GM23248 (cell line): ENCODE results near the gene MTG2.

Experiments
- EZH2 ChIP-seq: fragments of 200-600 bp; sonication (generic); IDR thresholded peaks from 2 replicates; pipeline ENCODE4 v1.6.1; 2018; ENCODE audit warnings: antibody characterized with exemption, mild to moderate bottlenecking; ENCODE audit not compliant: insufficient read depth, poor library complexity, severe bottlenecking
- EZH2phosphoT487 ChIP-seq: fragments of 200-600 bp; sonication (generic); IDR thresholded peaks from 2 replicates; pipeline ENCODE4 v1.6.1; 2018; ENCODE audit warnings: antibody characterized with exemption, moderate library complexity, mild to moderate bottlenecking, low read depth; ENCODE audit not compliant: insufficient read depth

DNA sequence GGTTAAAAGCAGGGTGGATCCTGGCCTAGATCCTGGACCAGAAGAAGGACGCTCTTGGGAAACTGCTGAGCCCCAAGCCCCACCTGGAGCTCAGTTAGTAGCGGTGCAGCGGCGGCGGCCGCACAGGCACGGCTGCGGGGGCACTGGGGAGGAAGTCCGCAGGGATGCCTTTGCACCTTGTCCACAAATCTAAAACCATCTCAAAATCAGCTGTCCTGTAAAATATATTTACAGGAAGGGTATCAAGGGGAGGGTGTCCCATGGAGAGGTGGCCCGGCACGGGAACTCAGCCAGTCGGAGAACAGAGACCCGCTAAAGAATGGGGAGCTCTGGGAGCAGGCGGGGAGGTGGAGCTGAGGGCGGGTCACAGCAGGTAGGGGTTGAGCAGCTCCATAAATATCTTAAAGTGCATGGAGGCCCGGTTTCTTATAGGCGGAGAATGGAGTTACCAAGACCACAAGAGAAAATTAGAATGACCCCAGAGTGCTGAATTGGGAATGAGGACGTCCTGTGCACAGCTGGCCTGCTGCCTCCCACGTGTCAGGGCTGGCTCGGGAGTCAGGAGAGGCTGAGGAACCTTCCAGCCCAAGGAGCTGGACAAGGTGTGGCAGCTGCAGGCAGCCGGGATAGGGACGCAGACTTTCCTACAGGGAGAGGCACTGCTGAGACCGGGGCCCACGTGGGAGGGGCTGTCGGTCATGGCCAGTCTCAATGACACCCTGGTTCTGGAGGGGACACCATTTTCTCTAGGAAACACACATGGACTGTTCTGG lies 8.0 kb downstream of the MTG2 start:
- TF ChIP-seq EZH2phosphoT487: no peak
- no peak for TF ChIP-seq EZH2
